H1 (cell line): ENCODE data around the gene HS3ST5. TPM values are rescaled to one million over a fixed set of nuclear protein-coding genes. Genes with fewer than 3 reads are reported as not detected.

ENCODE experiments used
- CBX8 ChIP-seq: fragments of 300-800, 300-1000 bp; sonication (generic); IDR thresholded peaks from 2 replicates; pipeline ENCODE4 v1.7.1; 2016; ENCODE audit warnings: low read depth, low read length, borderline replicate concordance
- CHD2 ChIP-seq: IDR thresholded peaks from 2 replicates; pipeline ENCODE4 v1.6.1; 2012; ENCODE audit warnings: low read length, improper control_type of control experiment
- HDAC2 ChIP-seq, 2 experiments: fragments of 300-600 bp in 1 of 2; sonication (generic) in 1 of 2; IDR thresholded peaks; 2 replicates each; pipeline ENCODE4 v1.6.1; 2011 to 2012; ENCODE audit warnings: low read depth in 2 of 2, low read length in 2 of 2, mild to moderate bottlenecking in 2 of 2, moderate library complexity in 2 of 2, borderline replicate concordance in 1 of 2, inconsistent platforms in 1 of 2
- JUND ChIP-seq: IDR thresholded peaks from 2 replicates; pipeline ENCODE4 v1.6.1; 2011; ENCODE audit warnings: mild to moderate bottlenecking, improper control_type of control experiment, low read length
- KDM4A ChIP-seq: IDR thresholded peaks from one replicate; pipeline ENCODE4 v1.7.1; 2012; ENCODE audit warnings: low read depth, mild to moderate bottlenecking, moderate library complexity, low read length, inconsistent platforms; ENCODE audit not compliant: severe bottlenecking
- MAX ChIP-seq: IDR thresholded peaks from 2 replicates; pipeline ENCODE4 v1.6.1; 2012; ENCODE audit warnings: inconsistent platforms
- PHF8 ChIP-seq: fragments of 200-600 bp; sonication (generic); conservative IDR thresholded peaks from 2 replicates; pipeline ENCODE4 v1.7.1; 2012; ENCODE audit warnings: low read depth, mild to moderate bottlenecking, inconsistent platforms, low read length, moderate library complexity
- RBBP5 ChIP-seq: IDR thresholded peaks from 2 replicates; pipeline ENCODE4 v1.7.1; 2012; ENCODE audit warnings: low read depth, mild to moderate bottlenecking, inconsistent platforms, low read length, moderate library complexity, borderline replicate concordance
- polyA plus RNA-seq, 7 experiments: library from polyadenylated mRNA; depleted of rRNA in 3 of 7; stranded (reverse) in 5 of 7; unstranded in 2 of 7; fragments of >200 nt in 5 of 7; fragments of 200-250 nt in 2 of 7; gene quantifications; 1 replicate in 5 of 7; 2 replicates in 1 of 7; 4 replicates in 1 of 7; pipeline versions ENCODE4 v1.2.1 to v1.2.3, GENCODE V29; 2011 to 2013; ENCODE audit warnings: missing spikeins in 2 of 7, mixed read lengths in 2 of 7
- total RNA-seq: library from RNA; stranded (reverse); fragmentation: NEBNext Ultra II Directional; extraction: Animal tissue kit (Norgen Biotek cat#: 25700); gene quantifications from 2 replicates; pipeline ENCODE4 v1.2.1, GENCODE V29; 2021

The HS3ST5 gene
- total and polyA plus RNA-seq, 2 of the 8 experiments (the other 6 are each of a cell fraction or from before 2014, with no cell fraction given) = 1.2 to 9.9 TPM

GRCh38 chr6:114342086-114342825 lies 567 bp downstream of the HS3ST5 start (continued):
- TF ChIP-seq MAX = no peak; the same call in 1 of the 2 replicates
- peak; percentile 28 to 88; a peak in 1 of 4 replicates for TF ChIP-seq HDAC2 (IDR thresholded peaks at IDR 0.05; ENCODE audit: borderline replicate concordance in 1 of 2, low read depth in 2 of 2, low read length in 2 of 2)
- peak; percentile 38 for TF ChIP-seq KDM4A
- TF ChIP-seq JUND = no peak
- no peak for TF ChIP-seq CBX8
- TF ChIP-seq PHF8 = 0 out of 2 replicates have a peak, but pooled peaks have one; percentile 13
- peak; percentile 62 for TF ChIP-seq RBBP5
- TF ChIP-seq CHD2 = no peak
